ENCODE measurements around the gene CCL22. TPM values are rescaled to one million over a fixed set of nuclear protein-coding genes. Genes with fewer than 3 reads are reported as not detected.
"Not testable (repeated sequence)": the region's sequence is repeated elsewhere in the genome, so short reads cannot be mapped to it uniquely, and the experiment has no call there.

Gene CCL22
- total and polyA plus RNA-seq, 4 donors, result 0.08 to 0.29 (median 0.24) TPM; not detected in 1

DNA sequence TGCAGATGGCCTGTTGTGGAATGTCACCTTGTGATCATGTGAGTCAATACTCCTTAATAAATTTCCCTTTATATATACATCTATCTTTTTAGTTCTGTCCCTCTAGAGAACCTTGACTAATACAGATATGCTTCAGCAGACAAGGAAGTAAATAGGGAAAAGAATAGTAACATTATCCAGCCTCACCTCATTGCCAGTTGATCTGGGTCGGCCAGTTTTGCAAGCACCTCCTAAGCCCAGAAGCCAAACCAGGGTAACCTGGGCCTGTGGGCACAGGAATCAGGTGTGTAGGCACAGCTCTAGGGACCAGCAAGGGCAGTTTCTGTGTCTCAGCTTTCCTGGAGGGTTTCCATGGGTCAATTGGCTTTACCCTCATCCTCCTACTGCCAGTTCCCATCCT is 34.1 kb downstream of the CCL22 start:
- H3K4me3 ChIP-seq (ENCODE audit: low read length in 2 of 2), result no peak overlapping the region
- no peaks in the 10 kb centered on the region for H3K27me3 ChIP-seq (ENCODE audit: control insufficient read depth in 1 of 2, insufficient read depth in 2 of 2, low read length in 1 of 2)
- ATAC-seq (ENCODE audit: low FRiP score) (no peak), DNase-seq (peak in 1 of 2 donors; percentile 8)
- WGBS, 2 donors, result 94 to 100% methylated on average over 1 of the region's 1 CpG
- H3K36me3 ChIP-seq (ENCODE audit: control insufficient read depth in 1 of 2, insufficient read depth in 2 of 2, low read length in 1 of 2), result no peaks in the 10 kb centered on the region
- no peaks in the 10 kb centered on the region for H3K9me3 ChIP-seq (ENCODE audit: control insufficient read depth, low read length)
- intact Hi-C loops (cut with DNase I), result no loop called here
- H3K4me1 ChIP-seq (ENCODE audit: control insufficient read depth in 1 of 2, insufficient read depth in 2 of 2, low read length in 2 of 2), result no peaks in the 10 kb centered on the region
- H3K27ac ChIP-seq (ENCODE audit: low read depth in 1 of 2, low read length in 2 of 2), result no peak overlapping the region

DNA sequence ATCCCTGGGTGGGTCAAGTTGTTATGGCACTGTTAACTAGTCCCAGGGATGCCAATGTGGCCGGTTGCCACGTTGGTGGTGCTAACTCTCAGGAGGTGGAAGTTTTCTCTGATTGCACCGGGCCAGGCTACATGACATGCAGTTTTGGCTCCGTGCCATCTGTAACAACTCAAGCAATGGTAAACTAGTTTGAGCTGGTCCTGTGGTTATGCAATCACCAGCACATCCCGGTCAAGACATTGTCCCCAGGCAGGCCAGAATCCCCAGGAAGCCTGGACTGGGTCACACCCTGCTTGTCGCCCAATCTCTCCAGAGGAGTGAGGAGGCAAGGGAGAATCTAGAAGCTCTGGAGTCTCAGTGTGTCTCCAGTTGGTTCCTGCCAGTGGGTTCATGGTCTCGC is 35.9 kb downstream of the CCL22 start:
- Histone ChIP-seq H3K9me3 (ENCODE audit: control insufficient read depth, low read length) (no peaks in the 10 kb centered on the region), H3K27me3 (ENCODE audit: control insufficient read depth in 1 of 2, insufficient read depth in 2 of 2, low read length in 1 of 2) (no peaks in the 10 kb centered on the region), H3K4me1 (ENCODE audit: control insufficient read depth in 1 of 2, insufficient read depth in 2 of 2, low read length in 2 of 2) (no peaks in the 10 kb centered on the region), H3K4me3 (ENCODE audit: low read length in 2 of 2) (no peak overlapping the region), H3K27ac (ENCODE audit: low read depth in 1 of 2, low read length in 2 of 2) (no peak overlapping the region), H3K36me3 (ENCODE audit: control insufficient read depth in 1 of 2, insufficient read depth in 2 of 2, low read length in 1 of 2) (no peaks in the 10 kb centered on the region)
- ATAC-seq (ENCODE audit: low FRiP score) (no peak), DNase-seq (peak; percentile 35 to 57)
- WGBS, 2 donors, result 40 to 41% methylated on average over 7 of the region's 7 CpGs
- intact Hi-C loops (cut with DNase I), result no loop called here

DNA sequence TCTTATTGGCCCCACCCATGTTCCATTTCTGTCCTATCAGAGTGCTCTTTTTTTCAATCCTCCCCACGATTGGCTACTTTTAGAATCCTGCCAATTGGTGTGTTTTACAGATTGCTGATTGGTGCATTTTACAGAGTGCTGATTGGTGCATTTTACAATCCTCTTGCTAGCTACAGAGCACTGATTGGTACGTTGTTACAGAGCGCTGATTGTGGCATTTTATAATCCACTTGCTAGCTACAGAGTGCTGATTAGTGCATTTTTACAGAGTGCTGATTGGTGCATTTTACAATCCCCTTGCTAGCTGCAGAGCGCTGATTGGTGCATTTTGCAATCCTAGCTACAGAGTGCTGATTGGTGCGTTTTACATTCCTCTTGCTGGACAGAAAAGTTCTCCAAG is 36.4 kb downstream of the CCL22 start:
- Histone ChIP-seq H3K4me3 (ENCODE audit: low read length in 2 of 2) (no peak overlapping the region), H3K9me3 (ENCODE audit: control insufficient read depth, low read length) (no peaks in the 10 kb centered on the region), H3K4me1 (ENCODE audit: control insufficient read depth in 1 of 2, insufficient read depth in 2 of 2, low read length in 2 of 2) (no peaks in the 10 kb centered on the region), H3K27ac (ENCODE audit: low read depth in 1 of 2, low read length in 2 of 2) (no peak overlapping the region), H3K36me3 (ENCODE audit: control insufficient read depth in 1 of 2, insufficient read depth in 2 of 2, low read length in 1 of 2) (no peaks in the 10 kb centered on the region), H3K27me3 (ENCODE audit: control insufficient read depth in 1 of 2, insufficient read depth in 2 of 2, low read length in 1 of 2) (no peaks in the 10 kb centered on the region)
- ATAC-seq (ENCODE audit: low FRiP score) (no peak), DNase-seq (no peak)
- 93 to 95% methylated on average over 5 of the region's 5 CpGs for WGBS, 2 donors
- intact Hi-C loops (cut with DNase I), result no loop called here

DNA sequence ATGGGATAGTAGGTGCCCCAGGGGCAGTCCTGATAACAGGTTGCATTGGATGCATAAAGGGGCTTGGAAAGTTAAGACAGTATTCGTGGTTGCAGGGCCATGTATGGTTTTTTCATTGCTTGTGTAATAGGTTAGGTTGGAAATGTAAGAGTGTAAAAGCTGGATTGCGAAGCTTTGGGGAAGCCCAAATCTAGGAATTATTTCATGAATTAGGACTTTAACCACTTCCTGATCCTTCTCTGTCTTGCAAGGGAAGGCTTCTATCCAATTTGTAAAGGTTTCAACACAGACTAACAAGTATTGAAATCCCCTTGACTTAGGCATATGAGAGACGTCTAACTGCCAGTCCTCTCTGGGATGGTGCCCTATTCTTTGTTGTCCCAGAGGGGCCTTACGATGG is 38.2 kb downstream of the CCL22 start:
- peak in 1 of 2 donors; percentile 24 for DNase-seq
- H3K36me3 ChIP-seq (ENCODE audit: control insufficient read depth in 1 of 2, insufficient read depth in 2 of 2, low read length in 1 of 2), result no peaks in the 10 kb centered on the region
- no peaks in the 10 kb centered on the region for H3K9me3 ChIP-seq (ENCODE audit: control insufficient read depth, low read length)
- ATAC-seq (ENCODE audit: low FRiP score), result no peak
- H3K4me1 ChIP-seq (ENCODE audit: control insufficient read depth in 1 of 2, insufficient read depth in 2 of 2, low read length in 2 of 2), result no peaks in the 10 kb centered on the region
- 75 to 83% methylated on average over 4 of the region's 4 CpGs for WGBS, 2 donors
- no peak overlapping the region for H3K4me3 ChIP-seq (ENCODE audit: low read length in 2 of 2)
- intact Hi-C loops (cut with DNase I), result no loop called here
- no peaks in the 10 kb centered on the region for H3K27me3 ChIP-seq (ENCODE audit: control insufficient read depth in 1 of 2, insufficient read depth in 2 of 2, low read length in 1 of 2)
- H3K27ac ChIP-seq (ENCODE audit: low read depth in 1 of 2, low read length in 2 of 2), result no peak overlapping the region

DNA sequence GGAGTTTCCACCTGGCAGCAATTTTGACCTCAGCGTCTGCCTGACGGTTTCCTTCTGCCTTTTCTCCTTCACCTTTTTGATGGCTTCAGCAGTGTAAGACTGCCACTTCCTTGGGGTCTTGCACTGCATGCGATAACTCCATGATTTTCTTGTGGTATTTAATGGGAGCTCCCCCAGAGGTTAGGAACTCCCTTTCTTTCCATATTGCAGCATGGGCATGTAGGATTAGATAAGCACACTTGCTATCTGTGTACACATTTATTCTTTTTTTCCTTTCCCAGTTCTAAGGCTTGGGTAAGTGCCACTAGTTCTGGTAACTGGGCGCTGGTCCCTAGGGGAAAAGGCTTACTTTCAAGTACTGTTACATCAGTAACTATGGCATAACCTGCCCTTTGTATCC is 38.9 kb downstream of the CCL22 start:
- 91 to 92% methylated on average over 4 of the region's 4 CpGs for WGBS, 2 donors

DNA sequence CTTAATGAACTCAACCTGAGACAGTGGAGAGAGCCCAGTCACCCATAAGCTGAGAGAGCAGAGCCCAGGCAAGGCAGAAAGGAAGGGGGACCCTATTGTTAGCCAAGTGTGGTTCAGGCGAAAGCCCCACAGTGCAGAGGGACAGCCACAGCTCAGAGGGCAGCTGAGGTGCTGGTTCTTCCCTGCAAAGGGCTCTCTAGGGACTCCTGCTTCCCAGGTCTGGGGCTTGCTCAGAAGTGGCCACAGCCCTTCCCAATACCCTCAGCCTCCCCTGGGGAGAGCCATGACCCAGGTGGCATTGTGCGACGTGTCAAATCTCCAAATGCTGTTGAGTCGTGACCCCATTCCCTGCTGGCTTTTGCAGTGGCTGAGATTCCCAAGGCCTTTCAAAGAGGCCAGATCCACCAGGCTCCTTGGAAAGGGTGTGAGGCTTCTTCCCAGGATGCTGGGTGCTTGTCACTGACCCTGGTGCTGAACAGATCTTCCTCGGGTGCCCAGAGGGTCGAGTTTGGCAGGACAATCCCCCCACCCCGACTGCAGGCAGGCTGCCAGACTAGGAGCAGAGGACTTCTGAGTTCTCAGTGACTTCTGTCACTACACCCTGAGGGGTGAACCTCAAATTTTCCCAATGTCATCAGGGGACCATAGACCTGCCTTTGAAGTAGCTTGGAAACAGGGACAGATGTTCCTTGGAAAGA is 43.5 kb downstream of the CCL22 start:
- ATAC-seq (ENCODE audit: low FRiP score), result no peak
- 55% methylated on average over 7 of the region's 7 CpGs for WGBS, 2 donors
- H3K27me3 ChIP-seq (ENCODE audit: control insufficient read depth in 1 of 2, insufficient read depth in 2 of 2, low read length in 1 of 2), result no peaks in the 10 kb centered on the region
- DNase-seq, result peak in 1 of 2 donors; percentile 45
- no peak overlapping the region for H3K4me3 ChIP-seq (ENCODE audit: low read length in 2 of 2)
- H3K36me3 ChIP-seq (ENCODE audit: control insufficient read depth in 1 of 2, insufficient read depth in 2 of 2, low read length in 1 of 2), result no peaks in the 10 kb centered on the region
- H3K4me1 ChIP-seq (ENCODE audit: control insufficient read depth in 1 of 2, insufficient read depth in 2 of 2, low read length in 2 of 2), result no peaks in the 10 kb centered on the region
- intact Hi-C loops (cut with DNase I), result no loop called here
- no peaks in the 10 kb centered on the region for H3K9me3 ChIP-seq (ENCODE audit: control insufficient read depth, low read length)
- H3K27ac ChIP-seq (ENCODE audit: low read depth in 1 of 2, low read length in 2 of 2), result no peak overlapping the region

More for the DNA sequence above, 38.9 kb downstream of the CCL22 start:
- intact Hi-C loops (cut with DNase I); H3K36me3 ChIP-seq (ENCODE audit: control insufficient read depth in 1 of 2, insufficient read depth in 2 of 2, low read length in 1 of 2); H3K9me3 ChIP-seq (ENCODE audit: control insufficient read depth, low read length); DNase-seq; H3K4me1 ChIP-seq (ENCODE audit: control insufficient read depth in 1 of 2, insufficient read depth in 2 of 2, low read length in 2 of 2); H3K27ac ChIP-seq (ENCODE audit: low read depth in 1 of 2, low read length in 2 of 2); H3K27me3 ChIP-seq (ENCODE audit: control insufficient read depth in 1 of 2, insufficient read depth in 2 of 2, low read length in 1 of 2); ATAC-seq (ENCODE audit: low FRiP score); H3K4me3 ChIP-seq (ENCODE audit: low read length in 2 of 2): not testable (repeated sequence)

DNA sequence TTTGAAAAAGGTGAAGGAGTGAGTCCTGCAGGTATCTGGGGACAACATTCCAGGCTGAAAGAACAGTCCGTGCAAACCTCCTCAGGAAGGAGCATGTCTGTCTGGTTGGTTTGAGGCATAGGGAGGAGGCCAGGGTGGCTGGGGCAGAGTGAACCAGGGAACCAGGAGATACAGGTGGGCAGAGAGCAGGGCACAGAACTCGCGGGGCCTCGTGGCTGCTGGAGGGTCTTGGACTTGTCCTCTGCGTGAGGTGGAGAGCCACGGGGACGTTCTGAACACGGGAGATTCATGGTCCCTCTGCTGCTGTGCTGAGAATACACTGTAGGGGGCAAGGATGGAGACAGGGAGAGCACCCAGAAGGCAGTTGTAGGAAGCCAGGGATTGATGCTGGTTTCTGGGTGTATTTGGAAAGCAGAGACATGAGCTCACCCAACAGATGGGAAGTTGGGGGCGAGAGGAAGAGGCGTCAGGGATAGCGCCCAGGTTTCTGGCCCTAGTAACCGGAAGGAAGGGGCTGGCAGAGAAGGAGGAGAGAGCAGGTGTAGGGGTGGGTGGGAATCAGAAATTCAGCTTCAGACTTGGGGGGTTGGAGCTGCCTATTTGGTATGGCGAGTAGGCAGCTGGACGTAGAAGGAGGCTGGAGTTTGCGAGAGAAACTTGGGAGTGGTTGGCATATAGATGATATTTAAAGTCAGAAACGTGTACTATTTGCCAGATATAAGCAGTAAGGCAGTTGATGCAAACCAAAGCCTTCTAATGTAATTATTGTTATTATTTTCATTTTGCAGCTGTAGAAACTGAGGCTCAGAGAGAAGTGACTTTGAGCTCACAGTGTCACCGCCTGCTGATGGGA is 45.6 kb downstream of the CCL22 start, which contains the start of gene CCL17:
Gene CCL17 (plus strand): TSS at position 803 of the 853 bp plus-strand sequence. CDS start 9,166 bp downstream, outside the sequence.
- H3K36me3 ChIP-seq (ENCODE audit: control insufficient read depth in 1 of 2, insufficient read depth in 2 of 2, low read length in 1 of 2), result no peaks in the 10 kb centered on the region
- no peak within 1 kb of the TSS for H3K4me3 ChIP-seq (ENCODE audit: low read length in 2 of 2)
- H3K4me1 ChIP-seq (ENCODE audit: control insufficient read depth in 1 of 2, insufficient read depth in 2 of 2, low read length in 2 of 2), result no peaks in the 10 kb centered on the region
- intact Hi-C loops (cut with DNase I), result no loop called here
- H3K27me3 ChIP-seq (ENCODE audit: control insufficient read depth in 1 of 2, insufficient read depth in 2 of 2, low read length in 1 of 2), result no peaks in the 10 kb centered on the region
- H3K27ac ChIP-seq (ENCODE audit: low read depth in 1 of 2, low read length in 2 of 2), result no peak within 1 kb of the TSS
- 86 to 87% methylated on average over 17 of the region's 17 CpGs for WGBS, 2 donors
- no peak for DNase-seq
- no peak for ATAC-seq (ENCODE audit: low FRiP score)
- no peaks in the 10 kb centered on the region for H3K9me3 ChIP-seq (ENCODE audit: control insufficient read depth, low read length)

DNA sequence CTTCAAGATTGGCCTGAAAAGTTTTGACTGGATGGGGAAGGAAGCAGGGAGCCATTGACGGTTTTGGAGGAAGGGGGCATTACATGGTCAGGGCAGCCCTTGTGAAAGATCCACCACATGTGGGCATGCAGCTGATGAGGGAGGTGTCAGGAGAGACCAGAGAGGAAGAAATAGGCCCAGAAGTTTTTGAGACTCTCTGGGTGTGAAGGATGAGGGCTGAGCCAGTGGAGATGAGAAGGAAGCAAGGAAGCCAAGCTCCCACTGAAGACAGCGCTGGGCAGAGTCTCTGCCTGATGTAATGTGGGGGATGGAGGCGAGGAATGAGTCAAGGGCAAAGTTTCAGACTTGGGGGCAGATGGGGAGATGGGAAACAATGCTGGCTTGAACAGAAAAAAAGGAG is 46.5 kb downstream of the CCL22 start:
- Histone ChIP-seq H3K4me3 (ENCODE audit: low read length in 2 of 2) (no peak overlapping the region), H3K27ac (ENCODE audit: low read depth in 1 of 2, low read length in 2 of 2) (no peak overlapping the region), H3K36me3 (ENCODE audit: control insufficient read depth in 1 of 2, insufficient read depth in 2 of 2, low read length in 1 of 2) (no peaks in the 10 kb centered on the region), H3K4me1 (ENCODE audit: control insufficient read depth in 1 of 2, insufficient read depth in 2 of 2, low read length in 2 of 2) (no peaks in the 10 kb centered on the region), H3K9me3 (ENCODE audit: control insufficient read depth, low read length) (no peaks in the 10 kb centered on the region), H3K27me3 (ENCODE audit: control insufficient read depth in 1 of 2, insufficient read depth in 2 of 2, low read length in 1 of 2) (no peaks in the 10 kb centered on the region)
- ATAC-seq (ENCODE audit: low FRiP score) (no peak), DNase-seq (no peak)
- intact Hi-C loops (cut with DNase I), result no loop called here
- 88 to 89% methylated on average over 3 of the region's 3 CpGs for WGBS, 2 donors

DNA sequence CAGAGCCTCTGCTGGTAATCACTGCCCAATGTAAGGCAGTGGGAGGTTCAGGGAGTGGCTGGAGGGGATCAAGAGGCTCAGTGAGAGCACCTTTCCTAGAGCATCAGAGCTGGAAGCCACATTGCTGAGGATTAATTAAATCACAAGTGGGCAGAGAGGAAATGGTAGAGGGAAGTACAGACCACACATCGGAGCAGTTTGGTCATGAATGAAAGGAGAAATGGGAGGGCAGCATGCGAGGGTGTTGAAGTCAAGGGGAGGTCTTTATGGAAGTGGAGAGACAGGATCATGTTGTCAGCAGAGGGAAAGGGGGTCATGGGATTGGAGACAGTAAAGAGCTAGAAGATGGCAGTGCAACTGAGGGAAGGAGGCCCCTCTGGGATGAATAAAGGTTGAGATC is 48.3 kb downstream of the CCL22 start:
- no peaks in the 10 kb centered on the region for H3K36me3 ChIP-seq (ENCODE audit: control insufficient read depth in 1 of 2, insufficient read depth in 2 of 2, low read length in 1 of 2)
- no peak overlapping the region for H3K4me3 ChIP-seq (ENCODE audit: low read length in 2 of 2)
- ATAC-seq (ENCODE audit: low FRiP score) (no peak), DNase-seq (no peak)
- H3K27ac ChIP-seq (ENCODE audit: low read depth in 1 of 2, low read length in 2 of 2), result no peak overlapping the region
- intact Hi-C loops (cut with DNase I), result no loop called here
- 86 to 90% methylated on average over 2 of the region's 2 CpGs for WGBS, 2 donors
- H3K4me1 ChIP-seq (ENCODE audit: control insufficient read depth in 1 of 2, insufficient read depth in 2 of 2, low read length in 2 of 2), result no peaks in the 10 kb centered on the region
- no peaks in the 10 kb centered on the region for H3K27me3 ChIP-seq (ENCODE audit: control insufficient read depth in 1 of 2, insufficient read depth in 2 of 2, low read length in 1 of 2)
- no peaks in the 10 kb centered on the region for H3K9me3 ChIP-seq (ENCODE audit: control insufficient read depth, low read length)

All from aorta (tissue), 5 donors.